HG02943 (cell line): Measurements from ENCODE around the gene SYT15B.
"Not testable (repeated sequence)": the region's sequence is repeated elsewhere in the genome, so short reads cannot be mapped to it uniquely, and the experiment has no call there.

Experiments
- ATAC-seq: cut with Tn5 transposase; IDR thresholded peaks from one replicate; pipeline ENCODE4 v1.9.1; 2021; ENCODE audit warnings: mild to moderate bottlenecking, low read depth, moderate library complexity; ENCODE audit not compliant: unreplicated experiment

The SYT15B gene

GRCh38 chr10:47730911-47731310, 32.5 kb downstream of the SYT15B start:
- ATAC-seq: not testable (repeated sequence)

GRCh38 chr10:47725740-47726139, 37.7 kb downstream of the SYT15B start:
- ATAC-seq: not testable (repeated sequence)

GRCh38 chr10:47725047-47725446, 38.3 kb downstream of the SYT15B start:
- not testable (repeated sequence) for ATAC-seq

- ATAC-seq: not testable (repeated sequence)
Measured at GRCh38 chr10:47724119-47724518, 39.3 kb downstream of the SYT15B start.

GRCh38 chr10:47723362-47723761, 40.0 kb downstream of the SYT15B start:
- not testable (repeated sequence) for ATAC-seq

GRCh38 chr10:47717011-47717769, 46.2 kb downstream of the SYT15B start:
- ATAC-seq: not testable (repeated sequence)
